GM18861 (cell line): ENCODE measurements around the gene PMAIP1.
"Not testable (repeated sequence)": the region's sequence is repeated elsewhere in the genome, so short reads cannot be mapped to it uniquely, and the experiment has no call there.

Source experiments
- ATAC-seq: cut with Tn5 transposase; IDR thresholded peaks from one replicate; pipeline ENCODE4 v1.9.1; 2021; ENCODE audit not compliant: unreplicated experiment

Gene PMAIP1

GRCh38 chr18:59884351-59884750 is 15.4 kb upstream of the PMAIP1 start:
- ATAC-seq: no peak

GRCh38 chr18:59885579-59886163 is 14.1 kb upstream of the PMAIP1 start:
- peak; percentile 75 for ATAC-seq

- ATAC-seq: not testable (repeated sequence)
Measured at GRCh38 chr18:59886399-59886798, 13.4 kb upstream of the PMAIP1 start.

- ATAC-seq: no peak
Measured at GRCh38 chr18:59892123-59892522, 7.7 kb upstream of the PMAIP1 start.

- no peak for ATAC-seq
Measured at GRCh38 chr18:59893971-59894370, 5.8 kb upstream of the PMAIP1 start.

GRCh38 chr18:59897321-59897954 is 2.4 kb upstream of the PMAIP1 start:
- no peak for ATAC-seq

GRCh38 chr18:59898093-59898492 is 1.7 kb upstream of the PMAIP1 start:
- ATAC-seq: no peak

GRCh38 chr18:59898609-59899297 is 1.0 kb upstream of the PMAIP1 start:
- no peak for ATAC-seq

- peak; percentile 21 for ATAC-seq
Measured at GRCh38 chr18:59900222-59901128, 679 bp downstream of the PMAIP1 start.

- no peak for ATAC-seq
Measured at GRCh38 chr18:59902131-59902992, 2.6 kb downstream of the PMAIP1 start.

GRCh38 chr18:59902993-59903610 is 3.3 kb downstream of the PMAIP1 start:
- no peak for ATAC-seq

- ATAC-seq: no peak
Measured at GRCh38 chr18:59904011-59904601, 4.3 kb downstream of the PMAIP1 start.

GRCh38 chr18:59905686-59906091 is 5.9 kb downstream of the PMAIP1 start:
- no peak for ATAC-seq

GRCh38 chr18:59906203-59906602 is 6.4 kb downstream of the PMAIP1 start:
- ATAC-seq: no peak

- ATAC-seq: no peak
Measured at GRCh38 chr18:59907172-59907571, 7.4 kb downstream of the PMAIP1 start.

- no peak for ATAC-seq
Measured at GRCh38 chr18:59907660-59908059, 7.9 kb downstream of the PMAIP1 start.

GRCh38 chr18:59908799-59909198 is 9.0 kb downstream of the PMAIP1 start:
- ATAC-seq: no peak

GRCh38 chr18:59909289-59910036 is 9.7 kb downstream of the PMAIP1 start:
- no peak for ATAC-seq

- ATAC-seq: no peak
Measured at GRCh38 chr18:59910967-59911366, 11.2 kb downstream of the PMAIP1 start.
